RWPE2 (cell line): ENCODE data around the gene GPR183.

Experiments
- ATAC-seq: fragments of 200-7000 bp; cut with Tn5 transposase; 3 replicates; pipeline ENCODE4 v1.9.1; 2021; ENCODE audit warnings: low read depth
- DNase-seq: peaks from one replicate; pipeline ENCODE4 v3.0.0-alpha.2; 2020; ENCODE audit warnings: low spot score
- H3K27ac ChIP-seq: fragments of 450-650 bp; 2 replicates; pipeline ENCODE4 v1.5.1; 2017; ENCODE audit warnings: mild to moderate bottlenecking; ENCODE audit not compliant: poor library complexity, severe bottlenecking
- H3K27me3 ChIP-seq: fragments of 250-450 bp; sonication (Bioruptor Pico); 2 replicates; pipeline ENCODE4 v1.5.1; 2021; ENCODE audit warnings: mild to moderate bottlenecking, moderate library complexity; ENCODE audit not compliant: insufficient read depth, poor library complexity, severe bottlenecking
- H3K36me3 ChIP-seq: fragments of 250-450 bp; sonication (Bioruptor Pico); 2 replicates; pipeline ENCODE4 v1.5.1; 2020; ENCODE audit warnings: low read depth, mild to moderate bottlenecking, moderate library complexity
- H3K4me1 ChIP-seq: fragments of 250-450 bp; sonication (Bioruptor Pico); 2 replicates; pipeline ENCODE4 v1.5.1; 2021; ENCODE audit warnings: mild to moderate bottlenecking, moderate library complexity; ENCODE audit not compliant: insufficient read depth, poor library complexity, severe bottlenecking
- H3K4me3 ChIP-seq: fragments of 250-450 bp; sonication (Bioruptor Pico); 2 replicates; pipeline ENCODE4 v1.5.1; 2021; ENCODE audit warnings: mild to moderate bottlenecking, moderate library complexity; ENCODE audit not compliant: severe bottlenecking
- H3K9me3 ChIP-seq: fragments of 250-450 bp; sonication (Bioruptor Pico); 2 replicates; pipeline ENCODE4 v1.5.1; 2021; ENCODE audit warnings: mild to moderate bottlenecking, moderate library complexity; ENCODE audit not compliant: severe bottlenecking
- CTCF ChIP-seq: fragments of 450-650 bp; IDR thresholded peaks from one replicate; pipeline ENCODE4 v1.5.1; 2017; ENCODE audit warnings: mild to moderate bottlenecking, moderate library complexity; ENCODE audit not compliant: poor library complexity, severe bottlenecking

GPR183 gene

GRCh38 chr13:99289674-99290337, 17.4 kb downstream of the GPR183 start:
- no peak overlapping the region for H3K27ac ChIP-seq
- no peak for TF ChIP-seq CTCF
- DNase-seq (no peak), ATAC-seq (no peak)
- H3K27me3 ChIP-seq, result no peaks in the 10 kb centered on the region
- H3K4me1 ChIP-seq, result no peaks in the 10 kb centered on the region
- no peak overlapping the region for H3K4me3 ChIP-seq
- H3K9me3 ChIP-seq, result no peaks in the 10 kb centered on the region
- no peaks in the 10 kb centered on the region for H3K36me3 ChIP-seq

GRCh38 chr13:99289271-99289670, 17.9 kb downstream of the GPR183 start:
- Histone ChIP-seq H3K36me3 (no peaks in the 10 kb centered on the region), H3K4me1 (no peaks in the 10 kb centered on the region), H3K9me3 (no peaks in the 10 kb centered on the region), H3K27me3 (no peaks in the 10 kb centered on the region), H3K4me3 (no peak overlapping the region), H3K27ac (no peak overlapping the region)
- no peak for ATAC-seq
- DNase-seq, result no peak
- TF ChIP-seq CTCF, result no peak

GRCh38 chr13:99288089-99288488, 19.1 kb downstream of the GPR183 start:
- H3K9me3 ChIP-seq, result no peaks in the 10 kb centered on the region
- TF ChIP-seq CTCF, result no peak
- H3K4me3 ChIP-seq, result no peak overlapping the region
- ATAC-seq (no peak), DNase-seq (no peak)
- no peaks in the 10 kb centered on the region for H3K27me3 ChIP-seq
- H3K36me3 ChIP-seq, result no peaks in the 10 kb centered on the region
- no peak overlapping the region for H3K27ac ChIP-seq
- H3K4me1 ChIP-seq, result no peaks in the 10 kb centered on the region

- H3K27me3 ChIP-seq, result no peaks in the 10 kb centered on the region
- H3K4me1 ChIP-seq, result no peaks in the 10 kb centered on the region
- ATAC-seq (no peak), DNase-seq (no peak)
- no peaks in the 10 kb centered on the region for H3K9me3 ChIP-seq
- no peaks in the 10 kb centered on the region for H3K36me3 ChIP-seq
- H3K4me3 ChIP-seq, result no peak overlapping the region
- no peak for TF ChIP-seq CTCF
- no peak overlapping the region for H3K27ac ChIP-seq
These were observed 19.6 kb downstream of the GPR183 start for GRCh38 chr13:99287551-99287950.

- DNase-seq (no peak), ATAC-seq (no peak)
- Histone ChIP-seq H3K4me1 (no peaks in the 10 kb centered on the region), H3K27ac (no peak overlapping the region), H3K9me3 (no peaks in the 10 kb centered on the region), H3K27me3 (no peaks in the 10 kb centered on the region), H3K36me3 (no peaks in the 10 kb centered on the region), H3K4me3 (no peak overlapping the region)
- TF ChIP-seq CTCF, result no peak
These were observed 21.6 kb downstream of the GPR183 start for GRCh38 chr13:99285432-99286182.
